ENCODE data around the gene ITGA6.

Gene ITGA6

DNA sequence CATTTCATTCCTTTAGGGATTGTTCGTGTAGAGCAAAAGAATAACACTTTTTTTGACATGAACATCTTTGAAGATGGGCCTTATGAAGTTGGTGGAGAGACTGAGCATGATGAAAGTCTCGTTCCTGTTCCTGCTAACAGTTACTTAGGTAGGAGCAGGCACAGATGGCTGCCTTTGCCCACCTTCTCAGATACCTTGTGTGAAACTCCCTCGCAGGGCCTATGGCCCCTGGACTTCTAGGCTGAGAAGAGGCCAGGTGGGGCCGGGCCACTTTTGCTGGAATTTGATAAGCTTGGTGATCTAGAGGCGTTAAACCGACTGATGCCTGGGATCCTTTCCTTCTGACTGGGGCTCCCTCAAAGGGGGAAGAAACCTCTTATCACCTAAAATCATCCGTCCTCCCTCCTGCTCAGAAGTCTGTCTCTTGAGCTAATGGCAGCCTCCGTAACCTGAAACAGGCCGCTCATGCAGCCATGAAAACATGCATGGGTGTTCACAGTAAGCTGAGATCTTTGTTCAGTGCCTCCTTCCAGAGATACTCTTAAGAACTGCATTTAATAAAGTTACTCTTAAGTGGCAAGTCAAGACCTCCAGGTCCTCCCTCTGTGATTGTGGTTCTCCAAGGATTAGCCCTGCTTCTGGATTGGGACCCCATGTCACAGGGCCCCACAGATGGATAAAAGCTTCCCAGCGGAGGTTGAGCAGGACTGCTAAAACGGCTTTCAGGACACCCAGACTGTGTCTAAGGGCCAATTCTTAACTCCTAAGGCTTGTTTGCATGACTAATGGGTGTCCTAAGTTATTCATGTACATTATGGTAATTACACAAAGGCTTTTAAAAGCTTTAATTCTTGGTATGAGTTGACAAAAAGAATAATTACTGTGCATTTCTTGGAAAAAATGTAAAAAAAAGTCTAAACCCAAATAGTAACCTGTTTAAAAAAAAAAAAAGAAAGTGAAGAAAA is 43.9 kb downstream of the ITGA6 start:
- no peak for DNase-seq

DNA sequence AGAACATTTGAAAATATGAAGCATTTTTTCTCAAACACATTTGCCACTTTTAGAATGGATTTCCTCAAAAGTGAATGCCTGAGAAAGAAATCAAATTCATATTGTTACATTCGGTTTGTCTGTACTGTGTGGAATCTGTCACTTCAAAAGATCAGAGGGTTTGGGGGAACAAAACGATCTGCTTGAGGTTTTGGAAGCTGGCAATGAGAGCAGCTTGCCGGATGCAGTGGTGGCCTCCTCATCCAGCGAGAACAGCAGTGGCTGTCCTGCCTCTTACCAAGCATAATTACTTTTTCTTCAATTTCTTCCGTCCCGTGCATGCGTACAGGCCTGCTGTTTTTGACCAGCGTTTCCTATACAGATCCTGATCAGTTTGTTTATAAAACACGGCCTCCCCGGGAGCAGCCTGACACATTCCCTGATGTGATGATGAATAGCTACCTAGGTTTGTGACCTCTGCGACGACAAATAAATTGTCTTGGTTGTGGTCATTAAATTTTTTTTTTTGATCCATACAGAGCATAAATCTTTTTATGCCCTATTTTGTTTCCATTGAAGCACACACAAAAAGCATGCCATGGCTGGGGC is 45.2 kb downstream of the ITGA6 start:
- DNase-seq = no peak

DNA sequence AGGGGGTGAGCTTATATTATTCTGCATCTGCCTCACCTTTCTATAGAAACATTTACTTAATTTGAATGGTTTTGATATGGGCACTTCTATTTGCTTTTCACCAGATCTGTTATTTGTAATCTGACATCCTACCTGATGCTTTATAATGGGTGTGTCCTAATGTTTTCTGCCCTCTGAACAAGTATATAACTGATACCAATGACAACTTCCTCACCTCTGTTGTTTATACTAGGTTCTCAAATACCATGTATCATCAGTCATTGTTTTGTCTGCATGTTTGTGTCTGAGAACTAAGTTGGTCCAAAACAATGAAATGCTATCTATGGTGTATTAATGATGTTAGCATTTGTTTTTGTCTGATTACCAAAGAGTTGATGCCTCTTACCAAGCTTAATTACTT is 45.8 kb downstream of the ITGA6 start:
- no peak for DNase-seq

DNA sequence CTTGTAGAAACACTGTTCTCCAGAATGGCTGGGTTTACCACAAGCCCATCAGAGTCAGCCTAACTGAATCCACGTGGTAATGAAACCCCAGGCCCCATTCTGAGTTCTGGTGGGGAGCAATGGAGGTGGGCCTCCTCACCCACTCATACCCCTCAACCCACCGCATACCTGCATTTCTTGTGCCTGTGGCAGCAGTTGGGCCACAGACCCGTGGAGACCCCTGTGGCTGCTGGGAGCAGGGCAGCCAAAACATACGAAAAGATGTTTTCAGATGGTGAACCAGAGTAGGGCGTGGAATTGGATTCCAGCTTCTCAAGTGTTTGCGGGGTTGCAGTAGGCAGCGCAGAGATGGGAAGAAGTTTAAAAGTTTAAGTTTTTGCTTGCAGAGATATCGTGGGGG is 51.0 kb downstream of the ITGA6 start:
- no peak for DNase-seq

DNA sequence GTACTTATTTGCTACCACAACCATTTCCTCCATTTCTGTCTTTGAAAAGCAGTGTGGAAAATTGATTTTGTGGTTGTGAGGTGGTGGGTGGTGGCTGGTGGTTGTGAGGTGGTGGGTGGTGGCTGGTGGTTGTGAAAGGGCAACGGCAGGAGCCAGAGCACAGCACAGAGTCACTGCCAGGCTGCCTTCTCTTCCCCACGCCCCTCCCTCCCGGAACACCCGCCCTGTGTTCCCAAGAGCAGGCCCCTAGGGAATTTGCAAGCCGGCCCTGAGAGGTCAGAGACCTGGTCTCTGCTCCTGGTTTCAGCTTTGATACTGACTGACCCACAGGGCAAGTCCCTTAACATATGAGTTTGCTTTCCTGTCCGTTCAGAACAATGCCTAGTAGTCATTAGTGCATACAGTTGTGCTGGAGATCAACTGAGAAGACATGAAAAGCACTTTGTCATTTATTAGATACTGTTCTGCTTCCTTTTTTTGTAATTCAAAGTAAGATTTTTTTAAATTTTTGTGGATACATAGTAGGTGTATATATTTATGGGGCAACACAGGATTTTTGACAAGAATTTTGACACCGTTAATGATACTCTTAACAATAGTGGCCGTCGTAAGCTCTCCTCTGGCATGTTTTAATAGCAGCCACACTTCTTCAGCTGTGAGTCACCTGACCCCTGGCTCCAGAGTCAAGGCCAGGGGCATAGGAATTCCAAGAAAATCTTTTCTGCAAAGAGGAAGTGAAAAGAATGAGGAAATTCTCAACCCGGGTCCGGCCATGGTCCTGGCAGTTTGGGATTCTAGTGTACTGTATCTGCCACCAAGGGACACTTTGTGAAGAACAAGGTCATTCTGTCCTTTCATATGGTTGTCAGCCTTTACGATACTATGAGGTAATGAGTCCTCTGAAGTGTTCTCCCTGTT is 53.2 kb downstream of the ITGA6 start:
- DNase-seq = no peak

DNA sequence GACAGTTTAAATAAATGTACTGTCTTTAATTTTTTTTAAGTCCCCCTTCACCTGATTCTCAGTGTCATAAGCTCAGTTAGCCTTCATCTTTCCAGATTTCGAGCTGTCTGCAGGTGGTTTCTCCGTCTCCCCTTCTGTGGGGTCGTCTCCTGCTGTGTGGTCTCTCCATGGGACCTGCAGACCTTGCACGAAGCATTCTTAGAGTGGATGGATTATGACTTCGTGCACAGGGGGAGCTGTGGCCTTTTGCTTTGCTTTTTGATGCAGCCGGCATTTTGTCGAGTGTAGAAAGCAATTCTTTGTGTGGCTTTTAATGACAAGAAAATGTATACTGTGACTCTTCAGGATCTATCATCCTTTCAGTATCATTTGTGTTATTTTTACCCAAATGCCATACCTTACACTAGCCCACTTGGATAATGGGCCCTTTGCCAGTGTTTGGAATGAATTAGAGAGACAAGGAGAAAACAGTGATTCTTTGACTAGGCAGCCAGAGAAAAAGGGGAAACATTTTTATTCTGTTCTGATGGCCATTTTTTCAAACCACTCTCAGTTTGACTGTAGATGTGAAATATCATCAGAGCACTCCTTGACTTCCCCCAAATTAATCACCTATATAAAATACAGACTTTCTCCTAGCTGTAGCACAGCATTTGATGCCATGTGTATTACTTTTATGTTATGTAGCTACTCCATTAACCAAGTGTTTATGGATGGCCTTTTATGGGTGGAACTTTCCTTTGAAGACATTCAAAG is 54.3 kb downstream of the ITGA6 start:
- no peak for DNase-seq

DNA sequence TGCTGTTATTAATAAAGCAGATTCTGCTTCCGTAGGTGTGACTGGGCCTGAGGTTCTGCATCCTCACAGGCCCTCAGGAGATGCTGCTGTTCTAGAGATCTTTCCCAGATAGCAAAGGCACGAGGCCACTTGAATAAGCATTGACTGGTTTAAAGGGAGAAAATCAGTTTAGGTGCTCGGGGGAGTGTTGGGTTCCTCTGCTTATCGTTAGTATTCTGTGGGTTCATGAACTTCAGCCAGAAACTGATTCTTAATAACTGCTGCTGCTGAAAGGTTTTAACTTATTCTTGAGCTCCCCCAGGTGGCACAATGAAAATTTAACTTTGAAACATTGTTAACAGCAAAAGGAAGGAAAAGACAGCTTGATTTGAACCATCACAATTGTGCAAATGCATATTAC is 56.9 kb downstream of the ITGA6 start:
- DNase-seq = no peak

- DNase-seq = no peak
These were observed 57.3 kb downstream of the ITGA6 start for GRCh38 chr2:172484706-172485105.

- DNase-seq = no peak
These were observed 61.2 kb downstream of the ITGA6 start for GRCh38 chr2:172488556-172488955.

DNA sequence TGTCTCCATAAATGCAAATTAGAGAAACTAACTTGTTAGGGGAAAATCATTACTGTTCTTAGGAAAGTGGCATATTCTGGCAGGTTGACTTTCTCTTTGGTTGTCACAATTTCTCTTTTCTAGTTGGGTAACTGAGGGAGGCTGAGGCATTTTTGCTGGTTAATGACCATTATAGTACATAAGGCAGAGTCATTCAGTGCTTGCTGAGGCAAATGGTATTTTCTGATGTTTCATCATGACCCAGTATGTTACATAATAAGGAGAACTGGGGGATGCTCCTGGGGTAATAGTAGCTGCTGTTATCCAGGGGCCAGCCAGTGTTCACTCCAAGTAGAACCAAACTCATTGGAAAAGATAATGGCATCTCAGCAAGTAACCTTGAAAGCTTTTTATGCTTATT is 62.3 kb downstream of the ITGA6 start:
- no peak for DNase-seq

DNA sequence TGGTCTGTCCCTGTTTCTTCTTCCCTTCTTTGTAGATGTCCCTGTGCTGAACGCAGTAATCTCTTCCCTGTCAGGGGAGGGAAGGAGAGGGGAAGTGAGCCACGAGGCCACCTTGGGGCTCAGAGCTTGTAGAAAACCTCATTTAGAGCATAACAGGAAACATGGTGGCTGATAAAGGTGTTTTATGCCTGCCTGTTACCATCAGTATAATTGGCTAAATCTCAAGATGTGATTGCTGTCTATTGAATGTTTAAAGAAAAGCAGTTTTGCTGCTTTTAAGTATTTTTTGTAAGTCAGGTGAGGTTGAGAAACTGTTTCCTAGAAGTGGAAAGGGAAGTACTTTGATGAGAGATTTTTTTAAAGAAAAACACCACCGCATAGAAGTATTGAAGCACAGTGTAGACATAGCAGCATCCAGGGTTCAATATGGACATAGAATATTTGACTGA is 68.8 kb downstream of the ITGA6 start:
- DNase-seq = no peak

DNA sequence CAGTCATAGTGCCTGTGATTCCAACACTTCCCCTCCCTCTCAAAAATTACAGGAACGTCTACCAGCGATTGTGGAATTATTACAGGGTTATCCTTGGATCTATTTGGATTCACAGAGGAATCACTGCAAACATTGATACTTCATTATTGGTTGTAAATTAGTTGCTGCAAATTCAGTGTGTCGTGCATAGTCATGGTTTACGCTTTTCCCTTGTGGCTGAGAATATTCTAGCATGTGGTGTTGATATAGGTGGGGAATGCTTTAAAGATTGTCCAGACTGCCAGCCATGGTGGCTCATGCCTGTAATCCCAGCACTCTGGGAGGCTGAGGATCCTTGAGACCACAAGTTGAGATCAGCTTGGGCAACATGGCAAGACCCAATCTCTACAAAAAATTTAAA is 79.8 kb downstream of the ITGA6 start:
- DNase-seq = no peak

GRCh38 chr2:172510088-172510487 is 82.7 kb downstream of the ITGA6 start:
- no peak for DNase-seq

DNA sequence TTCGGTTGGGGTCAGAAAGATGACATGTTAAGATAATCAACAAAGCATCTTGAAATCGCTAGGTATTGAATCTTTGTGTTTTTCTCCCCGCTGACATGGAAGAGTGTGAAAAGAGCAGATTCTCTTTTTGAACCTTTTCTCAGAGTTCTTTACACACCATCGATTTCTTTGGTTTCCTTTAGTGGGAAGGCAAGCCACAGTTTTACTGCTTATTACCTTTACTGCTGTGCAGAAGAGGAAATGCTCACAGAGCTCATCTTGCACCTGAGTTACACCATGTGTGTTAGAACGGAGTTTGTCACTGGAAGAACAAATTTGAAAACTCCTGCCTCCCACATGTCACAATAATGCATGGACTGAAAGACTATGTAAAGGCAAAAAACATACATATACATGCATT is 83.2 kb downstream of the ITGA6 start:
- no peak for DNase-seq

DNA sequence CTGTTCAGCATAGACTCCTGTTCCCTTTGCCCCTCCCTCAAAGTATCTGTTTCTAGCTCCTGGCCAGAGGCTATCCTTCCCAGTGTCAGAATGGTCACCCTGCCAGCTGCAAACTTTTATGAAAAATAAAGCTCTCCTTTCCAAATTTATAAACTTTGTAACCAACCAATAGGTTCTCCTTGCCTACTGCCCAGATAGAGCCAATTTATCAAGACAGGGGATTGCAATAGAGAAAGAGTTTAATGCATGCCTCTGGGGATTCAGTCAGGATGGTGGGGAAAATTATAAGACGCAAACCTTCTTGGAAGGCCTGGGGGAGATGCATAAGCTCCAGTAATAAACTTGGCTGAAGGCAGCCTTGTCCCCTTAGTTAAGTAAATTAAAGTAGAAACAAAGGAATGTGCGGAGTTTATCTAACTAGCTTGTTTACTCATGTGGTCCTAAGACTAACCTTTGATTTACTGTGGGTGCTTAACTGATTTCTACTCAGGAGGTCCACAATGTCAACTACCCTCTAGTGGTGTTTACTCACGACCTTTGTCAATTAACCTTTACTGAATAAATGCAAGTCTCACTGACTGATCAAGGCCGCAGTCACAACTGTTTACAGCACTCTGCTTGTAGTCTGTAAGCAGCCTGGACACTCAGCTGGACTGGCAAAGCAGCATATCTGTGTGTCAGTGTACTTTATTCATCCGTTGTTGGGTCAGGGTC is 85.6 kb downstream of the ITGA6 start:
- DNase-seq = no peak

GRCh38 chr2:172513524-172513900 is 86.1 kb downstream of the ITGA6 start:
- no peak for DNase-seq

GRCh38 chr2:172513935-172514586 is 86.7 kb downstream of the ITGA6 start:
- DNase-seq = no peak

DNA sequence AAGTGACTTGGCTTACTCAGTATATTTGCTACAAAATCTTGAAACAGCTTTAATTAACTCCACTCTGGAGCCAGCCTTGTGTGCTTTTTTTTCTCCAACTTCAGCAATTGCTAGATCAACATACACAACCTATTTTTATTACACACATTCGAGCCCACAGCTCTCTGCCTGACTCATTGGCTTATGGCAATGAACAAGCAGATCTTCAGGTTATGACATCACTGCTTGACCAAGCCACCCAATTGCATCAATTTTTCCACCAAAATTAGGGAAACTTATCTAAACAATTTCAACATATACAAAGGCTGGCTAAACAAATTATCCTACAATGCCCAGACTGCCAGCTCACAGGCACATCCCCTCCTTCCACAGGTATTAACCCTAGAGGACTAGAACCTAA is 88.9 kb downstream of the ITGA6 start:
- DNase-seq = no peak

DNA sequence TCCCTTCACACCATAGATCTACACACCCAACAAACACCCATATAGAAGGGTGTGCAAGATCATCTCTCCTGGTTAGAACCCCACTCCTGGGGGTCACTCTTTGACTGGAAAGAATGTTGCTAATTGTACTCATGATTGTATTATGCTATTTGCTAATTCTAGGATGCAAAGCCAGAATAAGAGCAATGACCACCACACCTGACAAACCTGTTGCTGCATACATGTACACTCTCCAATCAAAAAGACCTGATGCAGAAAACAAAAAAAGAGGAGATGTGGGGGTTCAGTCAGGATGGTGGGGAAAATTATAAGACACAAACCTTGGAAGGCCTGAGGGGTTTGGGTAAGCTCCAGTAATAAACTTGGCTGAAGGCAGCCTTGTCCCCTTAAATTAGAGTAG is 91.6 kb downstream of the ITGA6 start:
- DNase-seq = no peak

DNA sequence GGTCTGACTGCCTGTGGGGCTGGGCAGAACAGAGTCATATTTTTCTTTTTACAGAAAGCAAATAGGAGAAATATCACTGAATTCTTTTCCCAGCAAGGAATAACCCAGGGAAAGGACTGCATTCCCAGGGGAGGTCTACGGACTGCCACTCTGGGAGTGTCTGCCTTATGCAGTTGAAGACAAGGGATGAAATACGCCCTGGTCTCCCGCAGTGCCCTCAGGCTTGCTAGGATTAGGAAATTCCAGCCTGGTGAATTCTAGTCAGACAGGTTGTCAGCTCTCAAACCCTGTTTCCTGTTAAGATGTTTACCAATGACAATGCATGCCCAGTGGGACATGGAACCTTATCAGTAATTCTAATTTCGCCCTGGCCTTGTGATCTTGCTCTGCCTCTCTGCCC is 98.2 kb downstream of the ITGA6 start:
- DNase-seq = no peak

DNA sequence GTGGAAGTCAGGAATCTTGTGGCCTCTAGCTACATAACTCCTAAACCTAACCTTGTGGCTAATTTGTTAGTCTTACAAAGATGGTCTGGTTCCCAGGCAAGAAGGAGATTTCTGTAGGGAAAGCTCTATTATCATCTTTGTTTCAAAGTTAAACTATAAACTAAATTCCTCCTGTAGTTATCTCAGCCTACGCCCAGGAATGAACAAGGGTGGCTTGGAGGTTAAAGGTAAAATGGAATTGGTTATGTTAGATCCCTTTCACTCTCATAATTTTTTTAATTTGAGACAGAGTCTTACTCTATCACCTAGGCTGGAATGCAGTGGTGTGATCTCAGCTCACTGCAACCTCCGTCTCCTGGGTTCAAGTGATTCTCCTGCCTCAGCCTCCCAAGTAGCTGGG is 103.9 kb downstream of the ITGA6 start:
- no peak for DNase-seq

Data from SHP77 treated with DMSO at 0.1 percent for 48 hours (cell line).